Spleen (tissue), 13 donors: ENCODE data around the gene ZNF775. TPM values are rescaled to one million over a fixed set of nuclear protein-coding genes. Genes with fewer than 3 reads are reported as not detected.

Source experiments
- DNase-seq: peaks from one replicate; pipeline ENCODE4 v3.0.0-alpha.2; 2020
- H3K27ac ChIP-seq, 8 donors: fragments of 200-600 bp; sonication (generic) in 7 of 8; 1 replicate in 4 of 8; 2 replicates in 4 of 8; pipeline versions ENCODE4 v1.5.0 to v1.8.0; 2016 to 2021; ENCODE audit warnings: inconsistent platforms in 4 of 8, mild to moderate bottlenecking in 4 of 8, moderate library complexity in 1 of 8
- H3K27me3 ChIP-seq, 7 donors: fragments of 200-600 bp; sonication (generic) in 6 of 7; replicated peaks in 1 of 7; 1 replicate in 4 of 7; 2 replicates in 3 of 7; pipeline versions ENCODE4 v1.5.0 to v1.8.0; 2016 to 2021; ENCODE audit warnings: inconsistent platforms in 3 of 7, mild to moderate bottlenecking in 1 of 7
- H3K36me3 ChIP-seq, 6 donors: fragments of 200-600 bp; sonication (generic) in 5 of 6; 1 replicate in 4 of 6; 2 replicates in 2 of 6; pipeline versions ENCODE4 v1.5.0 to v1.8.0; 2016 to 2021; ENCODE audit warnings: inconsistent platforms in 2 of 6
- H3K4me1 ChIP-seq, 6 donors: fragments of 200-600 bp; sonication (generic) in 5 of 6; 1 replicate in 3 of 6; 2 replicates in 3 of 6; pipeline versions ENCODE4 v1.5.0 to v1.8.0; 2016 to 2021; ENCODE audit warnings: inconsistent platforms in 3 of 6
- H3K4me3 ChIP-seq, 8 donors: fragments of 200-600 bp; sonication (generic) in 7 of 8; 1 replicate in 4 of 8; 2 replicates in 4 of 8; pipeline versions ENCODE4 v1.5.0 to v1.8.0; 2016 to 2021; ENCODE audit warnings: inconsistent platforms in 4 of 8, mild to moderate bottlenecking in 4 of 8, moderate library complexity in 2 of 8
- H3K9me3 ChIP-seq, 8 donors: fragments of 200-600 bp; sonication (generic) in 7 of 8; 1 replicate in 4 of 8; 2 replicates in 4 of 8; pipeline versions ENCODE4 v1.5.0 to v1.8.0; 2016 to 2021; ENCODE audit warnings: inconsistent platforms in 4 of 8
- POLR2A ChIP-seq, 3 donors: fragments of 450-650 bp; IDR thresholded peaks; one replicate each; pipeline ENCODE4 v1.5.1; 2017; ENCODE audit warnings: antibody characterized with exemption in 3 of 3, mild to moderate bottlenecking in 1 of 3
- POLR2AphosphoS5 ChIP-seq, 3 donors: sonication (generic); formaldehyde crosslinking; IDR thresholded peaks; one replicate each; pipeline ENCODE4 v1.5.1; 2017; ENCODE audit warnings: antibody characterized with exemption in 3 of 3
- WGBS, 5 donors: extraction: QIAGEN DNeasy Blood & Tissue Kit in 3 of 5; methylation state at CpG; one replicate each; pipeline versions ENCODE4 v1.1.5 to v1.1.7; 2013 to 2018; 5-methylcytosine and 5-hydroxymethylcytosine counted together
- intact Hi-C: fragments of 100-400 bp; cut with DNase I; formaldehyde crosslinking; loops from one replicate; pipeline ENCODE4 v1.15.0; 2023; ENCODE audit warnings: low total_unique reads
- long read RNA-seq, 2 donors: transcript quantifications; one replicate each; lab custom pipeline, GENCODE V29; 2026
- polyA plus RNA-seq, 3 donors: library from polyadenylated mRNA; stranded (reverse); fragments of 200-250 nt; gene quantifications; one replicate each; pipeline ENCODE4 v1.2.1, GENCODE V29; 2013
- total RNA-seq, 7 donors: library from RNA; depleted of rRNA in 3 of 7; stranded (reverse); fragments of >200 nt in 3 of 7; fragmentation: NEBNext Ultra II Directional in 4 of 7; extraction: Animal tissue kit (Norgen Biotek cat#: 25700) in 4 of 7; gene quantifications; one replicate each; pipeline versions ENCODE4 v1.1.0 to v1.2.1, GENCODE V29; 2016 to 2021
- TF ChIP-seq, protein P1 (sequence below), 11 experiments: fragments of 200-600 bp in 7 of 11; fragments of 450-650 bp in 4 of 11; sonication (generic) in 4 of 11; IDR thresholded peaks in 8 of 11; conservative IDR thresholded peaks in 3 of 11; 1 replicate in 7 of 11; 2 replicates in 4 of 11; pipeline versions ENCODE4 v1.4.0 to v1.8.0; 2016 to 2021; ENCODE audit warnings: antibody characterized with exemption in 11 of 11, inconsistent platforms in 4 of 11, mild to moderate bottlenecking in 1 of 11
- donor health status: healthy with polysubstance abuse.
- donor health status: DM: no; HTN: no; CAD: no; lungs with moderate emphysema.
- donor health status: DM: no; HTN: no; CAD: no.
- donor health status: Bipolar disorder and iron deficiency.
- donor health status: healthy.
- donor health status: DM: no; HTN: no; CAD: no.
- donor health status: DM: yes; HTN: yes; CAD: no.

The ZNF775 gene
- total RNA-seq (1 to 10 TPM; 2.2 to 5.7 (median 4.5) TPM), polyA plus RNA-seq (1 to 10 TPM; 2.0 to 2.9 (median 2.6) TPM)
- long read RNA-seq, donor 1, transcript ZNF775-201 (3 exons, 2,257 nt): major isoform, 5 of 5 reads
- long read RNA-seq, donor 1, partial matches to known transcripts: 0 of 5 reads
- long read RNA-seq, donor 1, other reads (novel, unspliced or antisense): 0 of 5 reads
- long read RNA-seq, donor 2, partial matches to known transcripts: 0 of 3 reads
- long read RNA-seq, donor 2, other reads (novel, unspliced or antisense): 0 of 3 reads

DNA sequence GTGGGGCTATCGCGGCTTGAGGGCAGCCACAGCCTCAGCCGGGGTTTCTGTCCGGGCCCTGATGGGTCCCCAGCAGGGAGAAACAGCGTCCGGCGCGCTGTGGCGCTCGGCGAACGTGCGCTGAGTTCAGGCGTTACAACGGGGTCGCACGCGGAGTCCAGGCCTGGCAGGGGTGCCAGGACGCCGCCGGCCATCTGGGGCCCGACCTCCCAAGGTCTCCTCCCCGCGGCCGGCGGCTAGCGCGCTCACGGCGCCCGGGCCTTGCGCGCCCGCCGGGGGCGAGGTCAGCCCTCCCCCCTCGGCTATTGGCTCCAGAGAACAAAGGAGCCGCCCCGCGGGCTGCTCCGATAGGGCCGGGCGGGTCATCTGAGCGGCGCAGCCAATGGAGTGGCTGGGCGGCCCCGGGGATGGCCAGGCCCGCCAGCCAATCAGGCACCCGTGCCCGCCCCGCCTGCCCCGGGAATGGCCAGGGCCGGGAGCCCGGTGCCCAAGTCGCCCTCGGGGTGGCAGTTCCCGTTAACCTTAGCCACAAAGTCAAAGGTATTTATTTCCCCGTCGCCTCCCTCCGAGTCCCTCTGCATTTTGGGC lies at the start of gene ZNF775:
Gene ZNF775, plus strand, starts transcription at position 478 of the 588 bp plus-strand sequence. CDS start 9,141 bp downstream, outside the sequence.
- Histone ChIP-seq H3K27ac (peak within 1 kb of the TSS; percentile 90 to 97 (median 93)), H3K36me3 (peaks cover 0 to 10% (median 5%) of the 10 kb centered on the region in 6 donors), H3K9me3 (no peaks in the 10 kb centered on the region), H3K4me3 (peak within 1 kb of the TSS; percentile 85 to 96 (median 92)), H3K4me1 (peaks cover 21 to 91% (median 56%) of the 10 kb centered on the region in 6 donors), H3K27me3 (no peaks in the 10 kb centered on the region)
- peak; percentile 98 for DNase-seq
- intact Hi-C loops: no loop called here
- TF ChIP-seq, protein P1, sequence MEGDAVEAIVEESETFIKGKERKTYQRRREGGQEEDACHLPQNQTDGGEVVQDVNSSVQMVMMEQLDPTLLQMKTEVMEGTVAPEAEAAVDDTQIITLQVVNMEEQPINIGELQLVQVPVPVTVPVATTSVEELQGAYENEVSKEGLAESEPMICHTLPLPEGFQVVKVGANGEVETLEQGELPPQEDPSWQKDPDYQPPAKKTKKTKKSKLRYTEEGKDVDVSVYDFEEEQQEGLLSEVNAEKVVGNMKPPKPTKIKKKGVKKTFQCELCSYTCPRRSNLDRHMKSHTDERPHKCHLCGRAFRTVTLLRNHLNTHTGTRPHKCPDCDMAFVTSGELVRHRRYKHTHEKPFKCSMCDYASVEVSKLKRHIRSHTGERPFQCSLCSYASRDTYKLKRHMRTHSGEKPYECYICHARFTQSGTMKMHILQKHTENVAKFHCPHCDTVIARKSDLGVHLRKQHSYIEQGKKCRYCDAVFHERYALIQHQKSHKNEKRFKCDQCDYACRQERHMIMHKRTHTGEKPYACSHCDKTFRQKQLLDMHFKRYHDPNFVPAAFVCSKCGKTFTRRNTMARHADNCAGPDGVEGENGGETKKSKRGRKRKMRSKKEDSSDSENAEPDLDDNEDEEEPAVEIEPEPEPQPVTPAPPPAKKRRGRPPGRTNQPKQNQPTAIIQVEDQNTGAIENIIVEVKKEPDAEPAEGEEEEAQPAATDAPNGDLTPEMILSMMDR (IDR thresholded peaks at IDR 0.05 in 8 of 11, conservative IDR thresholded peaks at IDR 0.05 in 3 of 11): peak in 5 of 11 experiments; percentile 12 to 53 (median 37)
- TF ChIP-seq POLR2A (IDR thresholded peaks at IDR 0.05) (peak in 2 of 3 donors; percentile 9 to 74), POLR2AphosphoS5 (IDR thresholded peaks at IDR 0.05) (peak; percentile 88 to 89 (median 88))
- WGBS, 5 donors: 0 to 1% (median 1%) methylated on average over 26 to 60 of the region's 60 CpGs

DNA sequence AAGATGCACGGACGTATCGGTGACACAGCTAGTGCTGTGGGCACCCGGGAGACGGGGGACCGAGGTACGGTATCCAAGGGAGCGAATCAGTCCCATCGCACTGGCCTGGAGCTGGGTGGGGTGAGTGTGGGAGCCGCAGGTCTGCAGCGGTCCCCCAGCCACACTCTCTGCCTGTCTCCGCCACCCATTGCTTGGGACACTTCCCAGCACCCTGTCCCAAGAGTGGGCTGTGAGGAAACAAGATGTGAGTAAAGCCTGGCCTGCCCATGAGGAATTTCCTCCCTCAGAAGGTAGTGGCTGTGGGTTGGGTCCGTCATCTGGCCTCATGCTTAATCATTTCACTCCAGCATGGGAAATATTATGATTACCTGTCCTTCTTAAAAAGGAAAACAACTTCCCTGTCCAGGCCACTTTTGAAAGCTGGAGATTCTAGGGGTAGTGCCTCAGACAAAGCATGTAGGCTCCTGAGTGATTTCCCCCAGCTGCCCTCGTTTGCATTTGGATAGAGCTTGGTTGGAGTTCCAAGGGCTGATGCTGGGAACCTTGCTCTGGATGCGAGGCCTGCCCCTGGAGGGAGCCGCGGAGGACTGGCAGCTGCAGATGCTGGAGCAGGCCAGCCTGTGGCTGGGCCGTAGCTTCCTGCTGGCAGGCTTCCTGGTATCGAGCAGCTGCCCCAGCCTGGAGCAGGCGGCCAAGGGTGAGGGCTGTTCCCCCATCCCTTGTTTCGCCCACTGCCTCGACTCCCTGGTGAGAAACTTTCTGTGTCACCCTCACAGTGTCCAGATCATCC lies 49.6 kb upstream of the ZNF775 start:
- Histone ChIP-seq H3K4me1 (peaks cover 0 to 15% (median 9%) of the 10 kb centered on the region in 6 donors), H3K36me3 (peaks cover 0 to 80% (median 32%) of the 10 kb centered on the region in 6 donors), H3K4me3 (no peak overlapping the region), H3K9me3 (no peaks in the 10 kb centered on the region), H3K27ac (no peak overlapping the region), H3K27me3 (no peaks in the 10 kb centered on the region)
- 80 to 89% (median 87%) methylated on average over 20 to 22 of the region's 22 CpGs for WGBS, 5 donors
- intact Hi-C loops: no loop called here
- DNase-seq: no peak
- no peak for TF ChIP-seq POLR2AphosphoS5 (IDR thresholded peaks at IDR 0.05)
- TF ChIP-seq, protein P1 (IDR thresholded peaks at IDR 0.05 in 8 of 11, conservative IDR thresholded peaks at IDR 0.05 in 3 of 11): no peak
- no peak for TF ChIP-seq POLR2A (IDR thresholded peaks at IDR 0.05)

GRCh38 chr7:150330211-150330885 lies 48.8 kb upstream of the ZNF775 start:
- TF ChIP-seq, protein P1 (IDR thresholded peaks at IDR 0.05 in 8 of 11, conservative IDR thresholded peaks at IDR 0.05 in 3 of 11): no peak
- TF ChIP-seq POLR2AphosphoS5 (IDR thresholded peaks at IDR 0.05): peak in 1 of 3 donors; percentile 17
- Histone ChIP-seq H3K4me3 (no peak overlapping the region), H3K27me3 (no peaks in the 10 kb centered on the region), H3K36me3 (peaks cover 0 to 80% (median 31%) of the 10 kb centered on the region in 6 donors), H3K27ac (no peak overlapping the region), H3K4me1 (peaks cover 0 to 11% (median 2%) of the 10 kb centered on the region in 6 donors), H3K9me3 (no peaks in the 10 kb centered on the region)
- intact Hi-C loops: no loop called here
- DNase-seq: no peak
- WGBS, 5 donors: 93 to 100% (median 96%) methylated on average over 3 to 19 of the region's 19 CpGs
